Esophagus muscularis mucosa (tissue), 4 donors: ENCODE data around the gene CNOT1. TPM values are rescaled to one million over a fixed set of nuclear protein-coding genes. Genes with fewer than 3 reads are reported as not detected.

Experiments
- DNase-seq: peaks from one replicate; pipeline ENCODE4 v3.0.0-alpha.2; 2017; ENCODE audit errors: extremely low spot score
- H3K27ac ChIP-seq, 4 donors: fragments of 200-600 bp; sonication (generic); replicated peaks in 1 of 4; 1 replicate in 3 of 4; 2 replicates in 1 of 4; pipeline ENCODE4 v1.5.1; 2016 to 2019; ENCODE audit warnings: mild to moderate bottlenecking in 1 of 4
- H3K27me3 ChIP-seq, 4 donors: fragments of 200-600 bp; sonication (generic); one replicate each; pipeline versions ENCODE4 v1.5.1 to v1.6.0; 2016 to 2019
- H3K36me3 ChIP-seq, 4 donors: fragments of 200-600 bp; sonication (generic); one replicate each; pipeline ENCODE4 v1.5.1; 2016 to 2019
- H3K4me1 ChIP-seq, 4 donors: fragments of 200-600 bp; sonication (generic); one replicate each; pipeline ENCODE4 v1.5.1; 2016 to 2019
- H3K4me3 ChIP-seq, 4 donors: fragments of 200-600 bp; sonication (generic); 1 replicate in 2 of 4; 2 replicates in 2 of 4; pipeline ENCODE4 v1.5.1; 2016 to 2019; ENCODE audit warnings: mild to moderate bottlenecking in 4 of 4, moderate library complexity in 1 of 4
- H3K9me3 ChIP-seq, 4 donors: fragments of 200-600 bp; sonication (generic); 1 replicate in 3 of 4; 2 replicates in 1 of 4; pipeline ENCODE4 v1.5.1; 2016 to 2019
- EP300 ChIP-seq: sonication (generic); formaldehyde crosslinking; IDR thresholded peaks from one replicate; pipeline ENCODE4 v1.6.1; 2017; ENCODE audit warnings: antibody characterized with exemption
- POLR2A ChIP-seq: fragments of 450-650 bp; IDR thresholded peaks from one replicate; pipeline ENCODE4 v1.6.1; 2017; ENCODE audit warnings: antibody characterized with exemption, moderate library complexity, mild to moderate bottlenecking, low read depth
- POLR2AphosphoS5 ChIP-seq, 2 donors: sonication (generic); formaldehyde crosslinking; IDR thresholded peaks; one replicate each; pipeline ENCODE4 v1.6.1; 2017; ENCODE audit warnings: antibody characterized with exemption in 2 of 2
- WGBS: methylation state at CpG from one replicate; pipeline ENCODE4 v1.1.5; 2018; 5-methylcytosine and 5-hydroxymethylcytosine counted together
- intact Hi-C: fragments of 100-400 bp; cut with DNase I; formaldehyde crosslinking; loops from one replicate; pipeline ENCODE4 v1.15.1; 2023
- total RNA-seq, 4 donors: library from RNA; depleted of rRNA; stranded (reverse); fragments of >200 nt; gene quantifications; one replicate each; pipeline versions ENCODE4 v1.1.0 to v1.2.1, GENCODE V29; 2016
- TF ChIP-seq, protein P1 (sequence below), 3 experiments: fragments of 200-600 bp in 2 of 3; fragments of 450-650 bp in 1 of 3; sonication (generic) in 2 of 3; IDR thresholded peaks; one replicate each; pipeline ENCODE4 v1.5.1; 2017 to 2019; ENCODE audit warnings: antibody characterized with exemption in 3 of 3, mild to moderate bottlenecking in 2 of 3, moderate library complexity in 1 of 3

CNOT1 gene
- total RNA-seq, 4 donors from 2014 or later = 92.1 to 97.6 (median 95.6) TPM

DNA sequence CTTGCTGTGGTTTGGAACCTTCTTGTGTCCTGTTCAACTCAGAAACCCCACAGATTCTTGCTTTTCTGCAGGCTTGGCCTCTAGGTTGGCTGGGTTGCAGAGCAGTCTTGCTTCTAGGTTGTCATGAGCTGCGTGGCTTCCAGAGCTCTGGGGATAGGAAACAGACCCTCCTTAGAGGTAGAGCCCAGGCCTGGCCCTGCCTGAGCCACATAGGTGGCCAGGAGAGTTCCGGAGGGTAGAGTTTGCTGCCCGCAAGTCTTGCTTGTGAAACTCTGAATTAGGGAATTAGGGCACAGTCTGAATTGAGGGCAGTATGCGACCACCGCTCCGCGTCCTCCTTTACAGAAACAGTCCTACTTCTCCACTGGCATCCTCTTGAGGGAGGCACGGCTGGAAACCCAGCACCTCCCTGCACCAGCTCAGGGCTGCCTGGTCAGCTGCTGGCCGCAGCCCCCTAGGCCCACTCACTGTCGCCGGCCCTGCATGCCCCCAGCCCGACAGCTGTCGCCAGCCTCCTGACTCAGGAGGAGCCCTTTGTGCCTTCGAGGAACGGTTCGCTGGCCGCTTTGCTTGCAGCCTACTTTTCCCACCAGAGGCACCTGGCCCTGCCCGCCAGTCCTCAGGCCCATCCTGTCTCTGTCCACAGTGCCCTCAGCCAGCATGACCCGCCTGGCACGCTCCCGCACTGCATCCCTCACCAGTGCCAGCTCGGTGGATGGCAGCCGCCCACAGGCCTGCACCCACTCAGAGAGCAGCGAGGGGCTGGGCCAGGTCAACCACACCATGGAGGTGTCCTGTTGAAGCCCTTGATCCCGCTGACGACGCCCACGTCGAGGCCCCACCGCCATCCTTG, 118.6 kb downstream of the CNOT1 start:
- WGBS = 82% methylated on average over 29 of the region's 30 CpGs

DNA sequence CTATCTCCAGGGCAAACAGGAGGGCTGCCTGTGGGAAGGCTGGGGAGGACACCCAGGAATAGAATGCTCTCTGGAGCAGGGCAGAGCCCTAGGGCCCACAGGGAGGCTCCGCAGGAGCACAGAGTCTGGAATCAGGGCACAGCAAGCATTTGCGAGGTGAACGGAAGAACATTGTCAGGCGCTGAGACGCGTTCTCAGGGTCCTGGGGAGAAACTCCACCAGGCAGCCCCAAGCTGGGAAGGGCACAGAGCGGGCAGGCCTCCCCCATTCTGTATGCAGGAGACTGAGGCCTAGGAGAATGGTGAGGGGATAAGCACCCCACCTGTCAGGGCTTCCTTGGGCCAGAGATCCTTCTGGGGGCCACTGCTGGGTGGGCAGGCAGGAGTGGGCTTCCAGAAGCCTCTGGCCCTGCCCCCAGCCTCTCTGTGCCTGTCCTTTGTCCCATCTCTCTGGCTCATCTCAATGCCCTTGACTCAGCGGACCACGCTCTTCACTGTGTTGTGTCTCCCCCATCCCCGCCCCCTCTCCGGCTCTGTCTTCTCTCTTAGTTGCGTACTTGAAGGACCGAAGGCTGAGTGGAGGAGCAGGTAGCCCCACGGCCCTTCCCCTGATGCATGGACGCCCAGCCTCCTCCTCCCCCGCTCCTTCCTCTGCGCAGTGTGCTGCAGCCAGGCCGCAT, 119.4 kb downstream of the CNOT1 start:
- no peak for TF ChIP-seq POLR2A
- TF ChIP-seq EP300 = no peak
- no peak for TF ChIP-seq POLR2AphosphoS5 (IDR thresholded peaks at IDR 0.05)
- TF ChIP-seq, protein P1, sequence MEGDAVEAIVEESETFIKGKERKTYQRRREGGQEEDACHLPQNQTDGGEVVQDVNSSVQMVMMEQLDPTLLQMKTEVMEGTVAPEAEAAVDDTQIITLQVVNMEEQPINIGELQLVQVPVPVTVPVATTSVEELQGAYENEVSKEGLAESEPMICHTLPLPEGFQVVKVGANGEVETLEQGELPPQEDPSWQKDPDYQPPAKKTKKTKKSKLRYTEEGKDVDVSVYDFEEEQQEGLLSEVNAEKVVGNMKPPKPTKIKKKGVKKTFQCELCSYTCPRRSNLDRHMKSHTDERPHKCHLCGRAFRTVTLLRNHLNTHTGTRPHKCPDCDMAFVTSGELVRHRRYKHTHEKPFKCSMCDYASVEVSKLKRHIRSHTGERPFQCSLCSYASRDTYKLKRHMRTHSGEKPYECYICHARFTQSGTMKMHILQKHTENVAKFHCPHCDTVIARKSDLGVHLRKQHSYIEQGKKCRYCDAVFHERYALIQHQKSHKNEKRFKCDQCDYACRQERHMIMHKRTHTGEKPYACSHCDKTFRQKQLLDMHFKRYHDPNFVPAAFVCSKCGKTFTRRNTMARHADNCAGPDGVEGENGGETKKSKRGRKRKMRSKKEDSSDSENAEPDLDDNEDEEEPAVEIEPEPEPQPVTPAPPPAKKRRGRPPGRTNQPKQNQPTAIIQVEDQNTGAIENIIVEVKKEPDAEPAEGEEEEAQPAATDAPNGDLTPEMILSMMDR (IDR thresholded peaks at IDR 0.05) = no peak
- no peaks in the 10 kb centered on the region for H3K9me3 ChIP-seq
- peaks cover 0 to 60% (median 1%) of the 10 kb centered on the region in 4 donors for H3K36me3 ChIP-seq
- no peak overlapping the region for H3K4me3 ChIP-seq
- no peak for DNase-seq
- H3K4me1 ChIP-seq = peaks cover 7 to 16% (median 12%) of the 10 kb centered on the region in 4 donors
- H3K27me3 ChIP-seq = peaks cover 0 to 12% (median 0%) of the 10 kb centered on the region in 4 donors
- no peak overlapping the region for H3K27ac ChIP-seq
- 88% methylated on average over 17 of the region's 18 CpGs for WGBS
- intact Hi-C loops = loop anchor here (5.0 kb wide), 2 partner anchors 157 to 247 kb away; no protein-coding TSS in a partner anchor

More for the DNA sequence above, 118.6 kb downstream of the CNOT1 start:
- intact Hi-C loops = loop anchor here (5.0 kb wide), 2 partner anchors 156 to 246 kb away; no protein-coding TSS in a partner anchor
- no peaks in the 10 kb centered on the region for H3K9me3 ChIP-seq
- H3K27ac ChIP-seq = no peak overlapping the region
- no peak for DNase-seq
- peaks cover 7 to 20% (median 12%) of the 10 kb centered on the region in 4 donors for H3K4me1 ChIP-seq
- H3K36me3 ChIP-seq = peaks cover 0 to 56% (median 1%) of the 10 kb centered on the region in 4 donors
- no peak overlapping the region for H3K4me3 ChIP-seq
- no peak for TF ChIP-seq POLR2A
- no peak for TF ChIP-seq POLR2AphosphoS5 (IDR thresholded peaks at IDR 0.05)
- TF ChIP-seq EP300 = no peak
- TF ChIP-seq, protein P1 (IDR thresholded peaks at IDR 0.05) = no peak
- H3K27me3 ChIP-seq = peaks cover 0 to 12% (median 0%) of the 10 kb centered on the region in 4 donors

DNA sequence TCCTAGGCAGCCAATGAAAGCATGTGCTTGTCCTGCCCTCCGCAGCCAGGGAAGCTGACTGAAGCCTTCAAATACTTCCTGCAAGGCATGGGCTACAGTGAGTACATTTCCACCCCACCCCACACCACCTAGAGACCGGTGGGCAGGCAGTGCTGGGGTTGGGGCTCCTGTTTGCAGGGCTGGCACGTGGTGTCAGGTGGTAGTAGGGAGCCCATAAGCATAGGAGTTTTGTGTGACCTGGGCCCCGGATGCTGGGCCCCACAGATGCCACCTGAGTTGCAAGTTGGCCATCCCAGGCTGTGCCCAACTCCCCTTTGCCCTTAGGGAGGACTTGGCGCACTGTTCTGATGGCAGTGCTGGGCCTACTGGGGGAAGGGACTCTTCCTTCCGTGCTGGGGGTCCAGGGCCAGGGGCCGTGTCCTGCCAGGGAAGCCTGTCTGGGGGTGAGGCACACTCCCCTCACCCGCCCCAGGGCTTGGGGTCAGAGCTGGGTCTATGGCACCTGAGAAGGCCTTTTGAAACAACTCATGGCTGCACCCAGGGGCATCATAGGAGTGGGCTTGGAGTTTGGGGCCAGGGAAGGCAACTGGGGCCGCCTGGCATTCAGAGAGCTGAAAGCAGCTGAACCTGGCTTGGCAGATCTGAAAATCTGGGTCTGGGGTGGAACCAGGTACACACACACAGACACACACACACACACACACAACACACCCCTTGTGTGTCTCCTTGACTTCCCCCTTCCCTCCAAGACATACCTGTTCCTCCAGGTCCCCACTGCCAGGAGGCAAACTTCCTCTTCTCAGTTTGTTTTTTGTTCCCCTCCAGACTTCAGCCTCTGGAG, 120.2 kb downstream of the CNOT1 start:
- intact Hi-C loops = loop anchor here (5.0 kb wide), 2 partner anchors 158 to 248 kb away; no protein-coding TSS in a partner anchor
- 83% methylated on average over 5 of the region's 9 CpGs for WGBS

More for the DNA sequence above, 120.2 kb downstream of the CNOT1 start:
- TF ChIP-seq POLR2AphosphoS5 (IDR thresholded peaks at IDR 0.05) = no peak
- TF ChIP-seq, protein P1 (IDR thresholded peaks at IDR 0.05) = no peak
- no peak for TF ChIP-seq EP300
- TF ChIP-seq POLR2A = no peak
- no peak overlapping the region for H3K4me3 ChIP-seq
- no peak for DNase-seq
- peaks cover 0 to 66% (median 1%) of the 10 kb centered on the region in 4 donors for H3K36me3 ChIP-seq
- H3K4me1 ChIP-seq = peaks cover 3 to 10% (median 6%) of the 10 kb centered on the region in 4 donors
- no peak overlapping the region for H3K27ac ChIP-seq
- H3K9me3 ChIP-seq = no peaks in the 10 kb centered on the region
- peaks cover 0 to 14% (median 0%) of the 10 kb centered on the region in 4 donors for H3K27me3 ChIP-seq
